H1 (cell line): ENCODE results near the gene SLC5A2. TPM values are rescaled to one million over a fixed set of nuclear protein-coding genes. Genes with fewer than 3 reads are reported as not detected.

Experiments used
- CTCF ChIA-PET: fragments of 300-600 bp; sonication (Branson Sonifier 250); formaldehyde crosslinking; loops from one replicate; lab custom pipeline; 2021; ENCODE audit not compliant: partially characterized antibody; lab: Charles Lee
- POLR2A ChIA-PET: fragments of 300-600 bp; sonication (Branson Sonifier 250); formaldehyde crosslinking; loops from one replicate; lab custom pipeline; 2021; ENCODE audit warnings: inconsistent platforms; ENCODE audit not compliant: partially characterized antibody; lab: Charles Lee
- DNase-seq, 2 experiments: peaks; one replicate each; pipeline versions ENCODE4 v3.0.0 to v3.0.0-alpha.2; 2010 to 2022; ENCODE audit warnings: low spot score in 2 of 2, low read depth in 1 of 2, mixed read lengths in 1 of 2
- FAIRE-seq: peaks from 2 replicates; lab custom pipeline; 2011; peaks lifted over from hg19 to GRCh38; lab: Jason Lieb, UNC
- H2AFZ ChIP-seq: 2 replicates; pipeline ENCODE4 v1.8.1; 2012; ENCODE audit warnings: low read length, inconsistent platforms
- H2AK5ac ChIP-seq: 2 replicates; pipeline ENCODE4 v1.6.1; 2013; ENCODE audit warnings: low read depth, low read length
- H2BK120ac ChIP-seq: replicated peaks from 2 replicates; pipeline ENCODE3; 2013; ENCODE audit warnings: low read depth, low read length, inconsistent platforms
- H2BK12ac ChIP-seq: 2 replicates; pipeline ENCODE4 v1.6.1; 2013; ENCODE audit warnings: low read depth, low read length
- H2BK15ac ChIP-seq: 2 replicates; pipeline ENCODE4 v1.6.1; 2013; ENCODE audit warnings: low read length
- H2BK20ac ChIP-seq: 2 replicates; pipeline ENCODE4 v1.6.1; 2013; ENCODE audit warnings: low read length
- H2BK5ac ChIP-seq: 2 replicates; pipeline ENCODE4 v1.6.1; 2013; ENCODE audit warnings: low read depth, low read length
- H3K14ac ChIP-seq: 2 replicates; pipeline ENCODE4 v1.6.1; 2013; ENCODE audit warnings: inconsistent platforms; ENCODE audit not compliant: insufficient read length
- H3K18ac ChIP-seq: 2 replicates; pipeline ENCODE4 v1.6.1; 2013; ENCODE audit warnings: low read length; ENCODE audit errors: extremely low read depth
- H3K23ac ChIP-seq: 2 replicates; pipeline ENCODE4 v1.6.1; 2013; ENCODE audit warnings: inconsistent platforms; ENCODE audit not compliant: insufficient read length
- H3K23me2 ChIP-seq: 2 replicates; pipeline ENCODE4 v1.6.1; 2013; ENCODE audit warnings: low read depth, low read length
- H3K27ac ChIP-seq: 2 replicates; pipeline ENCODE4 v1.6.1; 2011; ENCODE audit warnings: low read depth, low read length, inconsistent platforms
- H3K27me3 ChIP-seq, 4 experiments: replicated peaks in 1 of 4; 1 replicate in 1 of 4; 2 replicates in 3 of 4; pipeline versions ENCODE4 v1.6.1 to v1.8.1; 2011 to 2013; ENCODE audit warnings: low read length in 3 of 4, mild to moderate bottlenecking in 3 of 4, inconsistent platforms in 2 of 4, mixed read lengths in 2 of 4, moderate library complexity in 1 of 4; ENCODE audit not compliant: control insufficient read depth in 3 of 4, insufficient read depth in 3 of 4; ENCODE audit errors: extremely low read depth in 1 of 4
- H3K36me3 ChIP-seq, 4 experiments: 2 replicates each; pipeline versions ENCODE4 v1.6.1 to v1.8.1; 2011 to 2013; ENCODE audit warnings: mild to moderate bottlenecking in 4 of 4, low read length in 3 of 4, moderate library complexity in 2 of 4, control low read depth in 1 of 4, inconsistent platforms in 1 of 4; ENCODE audit not compliant: insufficient read depth in 4 of 4, control insufficient read depth in 2 of 4
- H3K4ac ChIP-seq: replicated peaks from 2 replicates; pipeline ENCODE3; 2013; ENCODE audit warnings: low read length, low read depth, mixed read lengths, inconsistent platforms; ENCODE audit not compliant: insufficient read length
- H3K4me1 ChIP-seq, 4 experiments: replicated peaks in 1 of 4; 1 replicate in 1 of 4; 2 replicates in 3 of 4; pipeline versions ENCODE4 v1.6.1 to v1.8.1; 2011 to 2013; ENCODE audit warnings: low read length in 3 of 4, inconsistent platforms in 2 of 4, mixed read lengths in 1 of 4; ENCODE audit not compliant: insufficient read depth in 4 of 4, control insufficient read depth in 3 of 4
- H3K4me2 ChIP-seq, 2 experiments: 2 replicates each; pipeline versions ENCODE4 v1.6.1 to v1.8.1; 2011 to 2013; ENCODE audit warnings: low read depth in 2 of 2, low read length in 2 of 2, control low read depth in 1 of 2, inconsistent platforms in 1 of 2, mild to moderate bottlenecking in 1 of 2; ENCODE audit not compliant: insufficient read depth in 1 of 2
- H3K4me3 ChIP-seq, 4 experiments: fragments of 200-600, 300-600 bp in 1 of 4; sonication (generic), shearing (Covaris generic), sonication (Bioruptor Twin) in 1 of 4; 2 replicates each; pipeline versions ENCODE4 v1.5.1 to v1.8.1; 2011 to 2016; ENCODE audit warnings: low read length in 4 of 4, low read depth in 3 of 4, control low read depth in 2 of 4, inconsistent platforms in 2 of 4, mild to moderate bottlenecking in 2 of 4, mixed read lengths in 1 of 4, moderate library complexity in 1 of 4; ENCODE audit not compliant: insufficient read depth in 2 of 4; ENCODE audit errors: extremely low read depth in 1 of 4
- H3K56ac ChIP-seq: replicated peaks from 2 replicates; pipeline ENCODE3; 2013; ENCODE audit warnings: low read depth, mild to moderate bottlenecking, mixed read lengths, low read length, inconsistent platforms; ENCODE audit not compliant: insufficient read length
- H3K79me1 ChIP-seq: 2 replicates; pipeline ENCODE4 v1.6.1; 2013; ENCODE audit warnings: low read depth, low read length, control low read depth
- H3K79me2 ChIP-seq, 2 experiments: 2 replicates each; pipeline versions ENCODE4 v1.6.1 to v1.8.1; 2012 to 2013; ENCODE audit warnings: low read length in 2 of 2, mild to moderate bottlenecking in 2 of 2, inconsistent platforms in 1 of 2; ENCODE audit not compliant: insufficient read depth in 2 of 2, control insufficient read depth in 1 of 2
- H3K9ac ChIP-seq, 4 experiments: replicated peaks in 1 of 4; 1 replicate in 1 of 4; 2 replicates in 3 of 4; pipeline versions ENCODE4 v1.6.1 to v1.8.1; 2011 to 2013; ENCODE audit warnings: low read depth in 3 of 4, low read length in 3 of 4, control low read depth in 2 of 4, mild to moderate bottlenecking in 2 of 4, moderate library complexity in 2 of 4, inconsistent platforms in 1 of 4; ENCODE audit errors: extremely low read depth in 1 of 4
- H3K9me3 ChIP-seq, 2 experiments: 2 replicates each; pipeline versions ENCODE4 v1.6.1 to v1.8.1; 2012 to 2013; ENCODE audit warnings: mild to moderate bottlenecking in 2 of 2, moderate library complexity in 2 of 2, control low read depth in 1 of 2, inconsistent platforms in 1 of 2, low read depth in 1 of 2, low read length in 1 of 2, mixed read lengths in 1 of 2; ENCODE audit not compliant: insufficient read depth in 2 of 2
- H4K20me1 ChIP-seq, 2 experiments: replicated peaks in 1 of 2; 2 replicates each; pipeline versions ENCODE3 to v1.8.1; 2011 to 2013; ENCODE audit warnings: inconsistent platforms in 2 of 2, low read length in 2 of 2, mild to moderate bottlenecking in 1 of 2; ENCODE audit not compliant: insufficient read depth in 2 of 2, control insufficient read depth in 1 of 2
- H4K5ac ChIP-seq: 2 replicates; pipeline ENCODE4 v1.6.1; 2013; ENCODE audit warnings: low read length, low read depth, mixed read lengths, inconsistent platforms; ENCODE audit not compliant: insufficient read length
- H4K8ac ChIP-seq: 2 replicates; pipeline ENCODE4 v1.8.0; 2013; ENCODE audit warnings: mild to moderate bottlenecking, moderate library complexity, low read length, inconsistent platforms; ENCODE audit not compliant: insufficient read depth; ENCODE audit errors: extremely low read depth
- H4K91ac ChIP-seq: replicated peaks from 2 replicates; pipeline ENCODE3; 2013; ENCODE audit warnings: low read length, mixed read lengths, inconsistent platforms; ENCODE audit not compliant: insufficient read length
- CREB1 ChIP-seq: IDR thresholded peaks from 2 replicates; pipeline ENCODE4 v1.6.1; 2012; ENCODE audit warnings: inconsistent platforms
- CTCF ChIP-seq, 3 experiments: IDR thresholded peaks; 1 replicate in 2 of 3; 2 replicates in 1 of 3; pipeline versions ENCODE4 v1.5.1 to v1.6.1; 2011; ENCODE audit warnings: low read length in 3 of 3, mild to moderate bottlenecking in 3 of 3, inconsistent platforms in 2 of 3, low read depth in 1 of 3, moderate library complexity in 1 of 3; ENCODE audit not compliant: insufficient read depth in 1 of 3; ENCODE audit errors: control extremely low read depth in 1 of 3
- EGR1 ChIP-seq: IDR thresholded peaks from 2 replicates; pipeline ENCODE4 v1.6.1; 2011; ENCODE audit warnings: low read depth, low read length, borderline replicate concordance
- HDAC2 ChIP-seq, 2 experiments: fragments of 300-600 bp in 1 of 2; sonication (generic) in 1 of 2; IDR thresholded peaks; 2 replicates each; pipeline ENCODE4 v1.6.1; 2011 to 2012; ENCODE audit warnings: low read depth in 2 of 2, low read length in 2 of 2, mild to moderate bottlenecking in 2 of 2, moderate library complexity in 2 of 2, borderline replicate concordance in 1 of 2, inconsistent platforms in 1 of 2
- RAD21 ChIP-seq, 2 experiments: IDR thresholded peaks in 1 of 2; conservative IDR thresholded peaks in 1 of 2; 2 replicates each; pipeline ENCODE4 v1.6.1; 2011; ENCODE audit warnings: low read depth in 2 of 2, low read length in 2 of 2, improper control_type of control experiment in 1 of 2, inconsistent platforms in 1 of 2, mild to moderate bottlenecking in 1 of 2, moderate library complexity in 1 of 2
- SIN3A ChIP-seq, 2 experiments: IDR thresholded peaks in 1 of 2; conservative IDR thresholded peaks in 1 of 2; 2 replicates each; pipeline ENCODE4 v1.6.1; 2011 to 2012; ENCODE audit warnings: low read length in 2 of 2, improper control_type of control experiment in 1 of 2, low read depth in 1 of 2, mild to moderate bottlenecking in 1 of 2
- TBP ChIP-seq: IDR thresholded peaks from 2 replicates; pipeline ENCODE4 v1.6.1; 2011; ENCODE audit warnings: low read depth, low read length, improper control_type of control experiment
- WGBS, 2 experiments: shearing (Covaris generic) in 1 of 2; methylation state at CpG; one replicate each; pipeline versions ENCODE4 v1.1.6 to v1.1.7; 2013 to 2015; ENCODE audit warnings: low lambda C conversion rate in 2 of 2, mixed read lengths in 2 of 2, inconsistent platforms in 1 of 2, low coverage in 1 of 2, missing lambda C conversion rate in 1 of 2; ENCODE audit not compliant: insufficient replicate concordance in 2 of 2, insufficient coverage in 1 of 2, insufficient read length in 1 of 2; ENCODE audit errors: extremely low coverage in 1 of 2, missing lambda C conversion rate in 1 of 2; 5-methylcytosine and 5-hydroxymethylcytosine counted together
- polyA plus RNA-seq, 7 experiments: library from polyadenylated mRNA; depleted of rRNA in 3 of 7; stranded (reverse) in 5 of 7; unstranded in 2 of 7; fragments of >200 nt in 5 of 7; fragments of 200-250 nt in 2 of 7; gene quantifications; 1 replicate in 5 of 7; 2 replicates in 1 of 7; 4 replicates in 1 of 7; pipeline versions ENCODE4 v1.2.1 to v1.2.3, GENCODE V29; 2011 to 2013; ENCODE audit warnings: missing spikeins in 2 of 7, mixed read lengths in 2 of 7
- total RNA-seq: library from RNA; stranded (reverse); fragmentation: NEBNext Ultra II Directional; extraction: Animal tissue kit (Norgen Biotek cat#: 25700); gene quantifications from 2 replicates; pipeline ENCODE4 v1.2.1, GENCODE V29; 2021

SLC5A2 gene
- total and polyA plus RNA-seq, 2 of the 8 experiments (the other 6 are each of a cell fraction or from before 2014, with no cell fraction given), result 0.56 to 4.4 TPM

- H2AFZ ChIP-seq, result no peak overlapping the region
- no peak overlapping the region for H2BK120ac ChIP-seq
- H3K36me3 ChIP-seq, result peaks cover 0 to 5% (median 0%) of the 10 kb centered on the region in 4 experiments; a peak in 2 of 8 replicates
- peaks cover 14 to 25% of the 10 kb centered on the region in 2 experiments for H4K20me1 ChIP-seq
- 12% methylated on average over 34 of the region's 42 CpGs; no CpG with 5 or more reads in 1 of the 2 experiments for WGBS, 2 experiments
- FAIRE-seq, result no peak
- peak overlapping the region; percentile 64 to 85 (median 76) for H3K4me3 ChIP-seq
- H3K4ac ChIP-seq, result no peak overlapping the region
- peaks cover 8% of the 10 kb centered on the region for H3K79me1 ChIP-seq
- peak overlapping the region; percentile 90 for H4K8ac ChIP-seq
- H3K4me2 ChIP-seq, result peak overlapping the region; percentile 88 to 98
- H3K56ac ChIP-seq, result no peak overlapping the region
- no peak overlapping the region for H2BK15ac ChIP-seq
- no peak overlapping the region for H3K23ac ChIP-seq
- no peak overlapping the region for H2BK20ac ChIP-seq
- H2BK12ac ChIP-seq, result no peak overlapping the region
- H4K91ac ChIP-seq, result peak overlapping the region; percentile 84
- peak overlapping the region; percentile 50 to 72 (median 60); a peak in 6 of 7 replicates for H3K9ac ChIP-seq
- CTCF ChIA-PET, result interaction anchor here (0.5 to 3.6 kb wide), 16 partner anchors 10 to 411 kb away, joined by 3 to 25 read pairs (median 3); partner anchors contain the start of genes KAT8, PYCARD, PYDC1 and ZNF843
- POLR2A ChIA-PET, result interaction anchor here (0.5 to 4.5 kb wide), 16 partner anchors 10 to 315 kb away, joined by 3 to 40 read pairs (median 4); partner anchors contain the start of genes COX6A2, FUS, RUSF1 and TGFB1I1
- H2AK5ac ChIP-seq, result no peak overlapping the region
- peak in 1 of 2 experiments; percentile 64 for DNase-seq
- peak overlapping the region; percentile 99; the same call in 1 of the 2 replicates for H3K27ac ChIP-seq
- peaks cover 11% of the 10 kb centered on the region; the same call in 1 of the 2 replicates for H3K23me2 ChIP-seq
- peak overlapping the region; percentile 68; the same call in 1 of the 2 replicates for H3K18ac ChIP-seq
- H2BK5ac ChIP-seq, result peak overlapping the region; percentile 97; the same call in 1 of the 2 replicates
- H4K5ac ChIP-seq, result no peak overlapping the region
- H3K79me2 ChIP-seq, result peaks cover 0 to 28% of the 10 kb centered on the region in 2 experiments; a peak in 2 of 4 replicates
- H3K4me1 ChIP-seq, result peaks cover 4 to 21% (median 10%) of the 10 kb centered on the region in 4 experiments
- no peaks in the 10 kb centered on the region for H3K9me3 ChIP-seq
- no peak overlapping the region for H3K14ac ChIP-seq
- no peaks in the 10 kb centered on the region for H3K27me3 ChIP-seq
- TF ChIP-seq RAD21 (IDR thresholded peaks at IDR 0.05 in 1 of 2, conservative IDR thresholded peaks at IDR 0.05 in 1 of 2; ENCODE audit: low read depth in 2 of 2, low read length in 2 of 2) (peak in 1 of 2 experiments; percentile 14; a peak in 1 of 4 replicates), CREB1 (no peak), SIN3A (conservative IDR thresholded peaks at IDR 0.05 in 1 of 2, IDR thresholded peaks at IDR 0.05 in 1 of 2; ENCODE audit: low read depth in 1 of 2, low read length in 2 of 2) (no peak), EGR1 (no peak), CTCF (IDR thresholded peaks at IDR 0.05; ENCODE audit: control extremely low read depth in 1 of 3, insufficient read depth in 1 of 3, low read depth in 1 of 3, low read length in 3 of 3) (0 out of 4 replicates have a peak, but pooled peaks of 1 of the 3 experiments have one; percentile 25), HDAC2 (IDR thresholded peaks at IDR 0.05; ENCODE audit: borderline replicate concordance in 1 of 2, low read depth in 2 of 2, low read length in 2 of 2) (no peak), TBP (0 out of 2 replicates have a peak, but pooled peaks have one; percentile 23)
Observed at GRCh38 chr16:31458073-31458843, 24.7 kb upstream of the SLC5A2 start.
